ENCODE data around the gene PTPRG. TPM values are rescaled to one million over a fixed set of nuclear protein-coding genes. Genes with fewer than 3 reads are reported as not detected.

Gene PTPRG
- total RNA-seq, 1 experiment from 2014 or later: 69.3 TPM

DNA sequence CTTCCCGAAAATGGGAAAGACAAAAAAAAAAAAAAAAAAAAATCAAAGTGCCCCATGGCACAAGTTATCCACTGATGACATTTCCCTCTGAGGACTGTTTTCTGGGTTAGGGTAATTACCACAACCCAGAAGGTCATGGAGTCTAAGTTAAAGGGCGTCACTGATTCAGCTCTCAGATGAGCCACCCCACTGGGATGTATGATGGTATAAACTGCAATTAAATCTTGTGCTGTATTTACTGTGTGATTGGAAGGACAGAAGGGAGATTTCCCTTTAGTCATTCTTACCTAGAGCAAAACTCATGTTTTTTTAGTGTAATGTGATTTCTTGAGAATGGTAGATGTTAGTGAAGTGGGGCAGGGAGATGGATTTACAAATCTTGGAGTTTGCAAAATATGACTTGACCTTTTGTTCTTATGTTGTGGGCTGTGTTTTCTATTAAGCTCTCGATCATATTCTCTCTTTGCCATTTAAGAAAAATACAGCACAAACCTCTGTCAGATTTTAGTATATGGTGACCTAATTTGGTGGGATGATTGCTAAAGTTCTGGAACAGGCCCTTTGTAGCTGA is 244.2 kb downstream of the PTPRG start:
- whole genome bisulfite sequencing (ENCODE audit: extremely low coverage, insufficient read length, low lambda C conversion rate): no CpG with 5 or more reads among the region's 3 CpGs
- H3K9me3 Mint-ChIP-seq: no peaks in the 10 kb centered on the region
- H3K9me3 ChIP-seq (ENCODE audit: control insufficient read depth, low read depth, low read length): no peaks in the 10 kb centered on the region
- no peak overlapping the region for H4K91ac ChIP-seq (ENCODE audit: insufficient read length, low read depth, low read length)
- H3K79me1 ChIP-seq (ENCODE audit: insufficient read depth, low read depth, low read length, poor library complexity, severe bottlenecking): peaks cover 6% of the 10 kb centered on the region
- H2BK5ac ChIP-seq (ENCODE audit: insufficient read length, low read length): no peak overlapping the region
- no peak overlapping the region for H2BK20ac ChIP-seq (ENCODE audit: low read depth, low read length, poor library complexity, severe bottlenecking)
- H3K18ac ChIP-seq (ENCODE audit: insufficient read length, low read depth, low read length): no peak overlapping the region
- H3K27me3 ChIP-seq (ENCODE audit: insufficient read depth, low read length): no peaks in the 10 kb centered on the region
- H2BK120ac ChIP-seq (ENCODE audit: low read depth, low read length, poor library complexity, severe bottlenecking): no peak overlapping the region
- H3K36me3 Mint-ChIP-seq (ENCODE audit: insufficient read depth in 1 of 3, low read depth in 3 of 3): peaks cover 0 to 8% (median 0%) of the 10 kb centered on the region in 3 experiments; a peak in 1 of 7 replicates
- no peak overlapping the region for H3K4me2 ChIP-seq (ENCODE audit: insufficient read depth, insufficient read length, low read length)
- peak overlapping the region in 1 of 3 experiments; percentile 1; a peak in 1 of 7 replicates for H3K27ac Mint-ChIP-seq
- no peak overlapping the region for H2AK5ac ChIP-seq (ENCODE audit: insufficient read length, low read length)
- no peak overlapping the region for H2BK12ac ChIP-seq (ENCODE audit: insufficient read length, low read depth, low read length)
- H3K23ac ChIP-seq (ENCODE audit: insufficient read length, low read depth, low read length): no peak overlapping the region
- H3T11ph ChIP-seq (ENCODE audit: low read length): no peak overlapping the region
- no peaks in the 10 kb centered on the region for H4K20me1 ChIP-seq (ENCODE audit: control insufficient read depth, insufficient read depth, insufficient read length)
- H4K5ac ChIP-seq (ENCODE audit: insufficient read length, low read depth, low read length): no peak overlapping the region
- no peak for TF ChIP-seq CTCF (conservative IDR thresholded peaks at IDR 0.05)
- H3K23me2 ChIP-seq (ENCODE audit: insufficient read length, low read depth, low read length, poor library complexity, severe bottlenecking): no peaks in the 10 kb centered on the region
- no peak overlapping the region for H4K8ac ChIP-seq (replicated peaks; ENCODE audit: insufficient read length, low read depth, low read length)
- no peak overlapping the region for H3K14ac ChIP-seq (ENCODE audit: insufficient read depth, low read length)
- peaks cover 48 to 49% of the 10 kb centered on the region in 2 experiments for H3K4me1 Mint-ChIP-seq
- no peaks in the 10 kb centered on the region for H3K27me3 Mint-ChIP-seq (ENCODE audit: low read depth)
- no peak overlapping the region for H2BK15ac ChIP-seq (ENCODE audit: low read depth, low read length)
- H3K56ac ChIP-seq (ENCODE audit: insufficient read length, low read depth, low read length): no peak overlapping the region
- no peak overlapping the region for H3K4me3 Mint-ChIP-seq
- H3K27ac ChIP-seq (ENCODE audit: insufficient read length, low read depth, low read length): no peak overlapping the region
- no peak overlapping the region for H3K4ac ChIP-seq (ENCODE audit: low read depth, low read length)
- H3K9ac ChIP-seq (ENCODE audit: extremely low read depth, insufficient read length, low read length): no peak overlapping the region
- no peak for DNase-seq
- H3K4me1 ChIP-seq (ENCODE audit: insufficient read depth, low read length): peaks cover 8% of the 10 kb centered on the region; the same call in 1 of the 2 replicates
- H2AFZ ChIP-seq (ENCODE audit: low read length): no peak overlapping the region
- H3K79me2 ChIP-seq (ENCODE audit: insufficient read depth, low read length): peaks cover 21% of the 10 kb centered on the region; the same call in 1 of the 2 replicates
